ENCODE data around the gene ABI2.

The ABI2 gene

GRCh38 chr2:203399031-203399430 is 70.8 kb downstream of the ABI2 start:
- no peaks in the 10 kb centered on the region for H3K79me2 ChIP-seq (ENCODE audit: insufficient read depth, low read length)
- H4K20me1 ChIP-seq (ENCODE audit: low read depth, low read length) = no peaks in the 10 kb centered on the region
- TF ChIP-seq EZH2phosphoT487 (conservative IDR thresholded peaks at IDR 0.05; ENCODE audit: low read length) = no peak
- TF ChIP-seq, protein P1, sequence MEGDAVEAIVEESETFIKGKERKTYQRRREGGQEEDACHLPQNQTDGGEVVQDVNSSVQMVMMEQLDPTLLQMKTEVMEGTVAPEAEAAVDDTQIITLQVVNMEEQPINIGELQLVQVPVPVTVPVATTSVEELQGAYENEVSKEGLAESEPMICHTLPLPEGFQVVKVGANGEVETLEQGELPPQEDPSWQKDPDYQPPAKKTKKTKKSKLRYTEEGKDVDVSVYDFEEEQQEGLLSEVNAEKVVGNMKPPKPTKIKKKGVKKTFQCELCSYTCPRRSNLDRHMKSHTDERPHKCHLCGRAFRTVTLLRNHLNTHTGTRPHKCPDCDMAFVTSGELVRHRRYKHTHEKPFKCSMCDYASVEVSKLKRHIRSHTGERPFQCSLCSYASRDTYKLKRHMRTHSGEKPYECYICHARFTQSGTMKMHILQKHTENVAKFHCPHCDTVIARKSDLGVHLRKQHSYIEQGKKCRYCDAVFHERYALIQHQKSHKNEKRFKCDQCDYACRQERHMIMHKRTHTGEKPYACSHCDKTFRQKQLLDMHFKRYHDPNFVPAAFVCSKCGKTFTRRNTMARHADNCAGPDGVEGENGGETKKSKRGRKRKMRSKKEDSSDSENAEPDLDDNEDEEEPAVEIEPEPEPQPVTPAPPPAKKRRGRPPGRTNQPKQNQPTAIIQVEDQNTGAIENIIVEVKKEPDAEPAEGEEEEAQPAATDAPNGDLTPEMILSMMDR (IDR thresholded peaks at IDR 0.05; ENCODE audit: insufficient read depth, low read length, poor library complexity, severe bottlenecking) = no peak
- no peak overlapping the region for H3K4me3 ChIP-seq (ENCODE audit: insufficient read depth, low read length, poor library complexity, severe bottlenecking)
- H3K27ac ChIP-seq (ENCODE audit: low read depth, low read length) = no peak overlapping the region
- peaks cover 13% of the 10 kb centered on the region; the same call in 1 of the 2 replicates for H3K36me3 ChIP-seq (ENCODE audit: low read length)
- H2AFZ ChIP-seq (ENCODE audit: low read depth, low read length, severe bottlenecking) = no peak overlapping the region
- no peaks in the 10 kb centered on the region for H3K9me3 ChIP-seq (ENCODE audit: insufficient read depth, low read length)
- H3K4me2 ChIP-seq (ENCODE audit: low read depth, low read length, poor library complexity, severe bottlenecking) = no peak overlapping the region
- H3K9me2 ChIP-seq (replicated peaks; ENCODE audit: insufficient read depth, low read length) = no peaks in the 10 kb centered on the region
- H3K9ac ChIP-seq (ENCODE audit: low read length) = no peak overlapping the region
- no peaks in the 10 kb centered on the region for H3K27me3 ChIP-seq (ENCODE audit: low read length)
- no peaks in the 10 kb centered on the region for H3F3A ChIP-seq (ENCODE audit: insufficient read depth)

- Histone ChIP-seq H4K20me1 (ENCODE audit: low read depth, low read length) (no peaks in the 10 kb centered on the region), H3K9me2 (replicated peaks; ENCODE audit: insufficient read depth, low read length) (no peaks in the 10 kb centered on the region), H3K9ac (ENCODE audit: low read length) (no peak overlapping the region), H3F3A (ENCODE audit: insufficient read depth) (no peaks in the 10 kb centered on the region), H3K27me3 (ENCODE audit: low read length) (no peaks in the 10 kb centered on the region), H3K79me2 (ENCODE audit: insufficient read depth, low read length) (no peaks in the 10 kb centered on the region), H3K4me3 (ENCODE audit: insufficient read depth, low read length, poor library complexity, severe bottlenecking) (no peak overlapping the region), H3K4me2 (ENCODE audit: low read depth, low read length, poor library complexity, severe bottlenecking) (no peak overlapping the region), H2AFZ (ENCODE audit: low read depth, low read length, severe bottlenecking) (no peak overlapping the region), H3K9me3 (ENCODE audit: insufficient read depth, low read length) (no peaks in the 10 kb centered on the region), H3K27ac (ENCODE audit: low read depth, low read length) (no peak overlapping the region), H3K36me3 (ENCODE audit: low read length) (peaks cover 13% of the 10 kb centered on the region; the same call in 1 of the 2 replicates)
- TF ChIP-seq, protein P1 (IDR thresholded peaks at IDR 0.05; ENCODE audit: insufficient read depth, low read length, poor library complexity, severe bottlenecking) = no peak
- no peak for TF ChIP-seq EZH2phosphoT487 (conservative IDR thresholded peaks at IDR 0.05; ENCODE audit: low read length)
Observed at GRCh38 chr2:203400805-203401585, 72.8 kb downstream of the ABI2 start.

DNA sequence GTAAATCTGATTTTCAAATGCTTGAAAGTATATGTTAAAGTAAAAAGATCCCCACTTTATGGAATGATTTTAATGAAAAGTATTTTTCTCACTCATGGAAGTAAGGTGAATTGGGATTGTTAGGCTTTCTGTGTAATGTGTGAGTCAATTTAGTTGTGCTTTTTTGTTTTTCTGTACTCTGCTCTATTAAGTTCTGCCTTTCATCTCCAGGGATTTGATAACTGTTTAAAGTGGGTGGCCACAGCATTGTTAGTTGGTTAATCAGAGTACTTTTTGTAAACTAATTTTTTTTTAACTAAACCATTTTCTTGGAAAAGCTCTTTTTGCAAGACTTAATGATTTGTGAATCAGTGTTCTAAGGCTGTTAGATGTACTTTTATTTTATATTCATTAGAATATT is 76.8 kb downstream of the ABI2 start:
- Histone ChIP-seq H3K9me3 (ENCODE audit: insufficient read depth, low read length) (no peaks in the 10 kb centered on the region), H3F3A (ENCODE audit: insufficient read depth) (no peaks in the 10 kb centered on the region), H3K4me3 (ENCODE audit: insufficient read depth, low read length, poor library complexity, severe bottlenecking) (no peak overlapping the region), H3K9me2 (replicated peaks; ENCODE audit: insufficient read depth, low read length) (no peaks in the 10 kb centered on the region), H3K9ac (ENCODE audit: low read length) (no peak overlapping the region), H3K36me3 (ENCODE audit: low read length) (peaks cover 7% of the 10 kb centered on the region; the same call in 1 of the 2 replicates), H4K20me1 (ENCODE audit: low read depth, low read length) (no peaks in the 10 kb centered on the region), H3K27ac (ENCODE audit: low read depth, low read length) (no peak overlapping the region), H3K27me3 (ENCODE audit: low read length) (no peaks in the 10 kb centered on the region), H3K79me2 (ENCODE audit: insufficient read depth, low read length) (no peaks in the 10 kb centered on the region), H2AFZ (ENCODE audit: low read depth, low read length, severe bottlenecking) (no peak overlapping the region), H3K4me2 (ENCODE audit: low read depth, low read length, poor library complexity, severe bottlenecking) (no peak overlapping the region)
- TF ChIP-seq, protein P1 (IDR thresholded peaks at IDR 0.05; ENCODE audit: insufficient read depth, low read length, poor library complexity, severe bottlenecking) = no peak
- no peak for TF ChIP-seq EZH2phosphoT487 (conservative IDR thresholded peaks at IDR 0.05; ENCODE audit: low read length)

Data from SU-DHL-6 (cell line).